GM13976 (cell line): Measurements from ENCODE around the gene VEPH1.

ENCODE experiments used
- DNase-seq: peaks from one replicate; pipeline ENCODE4 v3.0.0; 2012; ENCODE audit warnings: low spot score
- CTCF ChIP-seq: IDR thresholded peaks from 2 replicates; pipeline ENCODE4 v1.5.1; 2012; ENCODE audit warnings: borderline replicate concordance, mild to moderate bottlenecking; ENCODE audit not compliant: insufficient read depth; ENCODE audit errors: extremely low read depth, missing control alignments, control extremely low read depth
- in situ Hi-C: fragments of 300-500 bp; cut with MboI; formaldehyde crosslinking; loops from one replicate; pipeline ENCODE4 v1.12.0; 2022; ENCODE audit warnings: low sequenced_read_pairs, mixed read lengths, inconsistent platforms; ENCODE audit not compliant: unreplicated experiment

VEPH1 gene

GRCh38 chr3:157487339-157487738 lies 15.9 kb downstream of the VEPH1 start:
- in situ Hi-C loops, result no loop called here
- no peak for DNase-seq

GRCh38 chr3:157479464-157480243 lies 23.6 kb downstream of the VEPH1 start:
- DNase-seq, result no peak
- in situ Hi-C loops, result no loop called here
- no peak for TF ChIP-seq CTCF

More at GRCh38 chr3:157487339-157487738, 15.9 kb downstream of the VEPH1 start:
- no peak for TF ChIP-seq CTCF

- in situ Hi-C loops, result no loop called here
These were observed 25.8 kb downstream of the VEPH1 start for GRCh38 chr3:157477441-157477840.

GRCh38 chr3:157475921-157476414 lies 27.2 kb downstream of the VEPH1 start:
- TF ChIP-seq CTCF, result no peak
- no peak for DNase-seq
- in situ Hi-C loops, result no loop called here

More at GRCh38 chr3:157477441-157477840, 25.8 kb downstream of the VEPH1 start:
- TF ChIP-seq CTCF, result no peak
- DNase-seq, result no peak

- no peak for DNase-seq
- no peak for TF ChIP-seq CTCF
- in situ Hi-C loops, result no loop called here
These were observed 30.6 kb downstream of the VEPH1 start for GRCh38 chr3:157472648-157473047.

- no peak for TF ChIP-seq CTCF
- DNase-seq, result no peak
- in situ Hi-C loops, result no loop called here
These were observed 32.2 kb downstream of the VEPH1 start for GRCh38 chr3:157471064-157471463.
